Measurements from ENCODE around the gene DNAH9. TPM values are rescaled to one million over a fixed set of nuclear protein-coding genes. Genes with fewer than 3 reads are reported as not detected.

Gene DNAH9
- total and polyA plus RNA-seq, 2 donors from 2014 or later = 3.7 to 6.9 TPM

DNA sequence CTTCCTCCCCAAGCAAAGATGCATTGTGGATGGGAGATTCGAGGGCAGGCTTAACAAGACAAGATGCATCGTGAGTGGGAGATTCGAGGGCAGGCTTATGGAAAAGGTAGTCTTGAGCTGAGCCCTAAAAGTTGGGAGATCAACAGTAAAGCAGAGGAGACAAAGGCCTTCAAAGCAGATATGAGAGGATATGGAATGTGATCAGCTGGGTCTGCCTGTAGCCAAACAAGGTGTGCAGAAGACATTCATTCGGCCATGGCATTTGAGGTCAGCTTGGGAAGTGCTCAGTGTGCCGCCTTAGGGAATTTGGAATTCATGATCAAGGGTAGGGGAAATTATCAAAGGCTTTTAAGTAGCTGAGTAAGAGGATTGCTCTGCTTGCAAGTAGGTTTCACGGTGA is 39.5 kb downstream of the DNAH9 start:
- no peaks in the 10 kb centered on the region for H3K4me1 ChIP-seq (ENCODE audit: control insufficient read depth in 2 of 3, insufficient read depth in 2 of 3, low read depth in 1 of 3, low read length in 3 of 3)
- intact Hi-C loops (cut with DNase I) = no loop called here
- TF ChIP-seq, protein P1, sequence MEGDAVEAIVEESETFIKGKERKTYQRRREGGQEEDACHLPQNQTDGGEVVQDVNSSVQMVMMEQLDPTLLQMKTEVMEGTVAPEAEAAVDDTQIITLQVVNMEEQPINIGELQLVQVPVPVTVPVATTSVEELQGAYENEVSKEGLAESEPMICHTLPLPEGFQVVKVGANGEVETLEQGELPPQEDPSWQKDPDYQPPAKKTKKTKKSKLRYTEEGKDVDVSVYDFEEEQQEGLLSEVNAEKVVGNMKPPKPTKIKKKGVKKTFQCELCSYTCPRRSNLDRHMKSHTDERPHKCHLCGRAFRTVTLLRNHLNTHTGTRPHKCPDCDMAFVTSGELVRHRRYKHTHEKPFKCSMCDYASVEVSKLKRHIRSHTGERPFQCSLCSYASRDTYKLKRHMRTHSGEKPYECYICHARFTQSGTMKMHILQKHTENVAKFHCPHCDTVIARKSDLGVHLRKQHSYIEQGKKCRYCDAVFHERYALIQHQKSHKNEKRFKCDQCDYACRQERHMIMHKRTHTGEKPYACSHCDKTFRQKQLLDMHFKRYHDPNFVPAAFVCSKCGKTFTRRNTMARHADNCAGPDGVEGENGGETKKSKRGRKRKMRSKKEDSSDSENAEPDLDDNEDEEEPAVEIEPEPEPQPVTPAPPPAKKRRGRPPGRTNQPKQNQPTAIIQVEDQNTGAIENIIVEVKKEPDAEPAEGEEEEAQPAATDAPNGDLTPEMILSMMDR (IDR thresholded peaks at IDR 0.05; ENCODE audit: borderline replicate concordance, extremely low read depth, insufficient read depth) = no peak
- no peaks in the 10 kb centered on the region for H3K36me3 ChIP-seq (ENCODE audit: control insufficient read depth in 2 of 3, insufficient read depth in 3 of 3, low read length in 3 of 3)
- no peak for DNase-seq
- no peaks in the 10 kb centered on the region for H3K9me3 ChIP-seq (ENCODE audit: control insufficient read depth in 2 of 3, insufficient read depth in 1 of 3, low read length in 3 of 3)
- H3K9ac ChIP-seq (ENCODE audit: low read length in 3 of 3) = no peak overlapping the region
- FAIRE-seq = no peak
- no peak overlapping the region for H3K27ac ChIP-seq (ENCODE audit: low read depth in 2 of 2, low read length in 2 of 2)
- H3K27me3 ChIP-seq (ENCODE audit: control insufficient read depth, insufficient read depth, low read length) = no peaks in the 10 kb centered on the region
- no peak overlapping the region for H3K4me3 ChIP-seq (ENCODE audit: low read length in 3 of 3)

DNA sequence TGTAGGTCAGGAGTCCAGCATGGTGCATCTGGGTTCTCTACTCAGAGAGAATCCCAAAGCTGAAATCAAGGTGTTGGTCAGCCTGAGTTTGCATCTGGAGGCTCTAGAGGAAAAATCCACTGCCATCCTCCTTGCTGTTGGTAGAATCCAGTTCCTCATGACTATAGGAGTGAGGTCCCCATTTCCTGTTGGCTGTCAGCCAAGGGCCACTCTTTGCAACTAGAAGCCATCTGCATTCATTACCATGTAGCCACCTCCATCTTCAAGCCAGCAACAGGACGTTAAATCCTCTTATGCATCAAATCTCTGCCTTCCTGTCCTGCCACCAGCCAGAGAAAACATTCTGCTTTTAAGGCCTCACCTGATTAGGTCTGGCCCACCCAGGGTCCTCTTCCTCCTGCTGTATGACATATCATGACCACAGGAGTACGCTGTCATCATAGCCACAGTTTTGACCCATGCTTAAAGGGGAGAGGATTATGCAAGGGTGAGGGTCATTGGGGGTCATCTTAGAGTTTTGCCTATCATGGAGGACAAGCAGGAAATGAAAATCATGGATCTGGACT is 40.5 kb downstream of the DNAH9 start:
- FAIRE-seq = no peak
- Histone ChIP-seq H3K36me3 (ENCODE audit: control insufficient read depth in 2 of 3, insufficient read depth in 3 of 3, low read length in 3 of 3) (no peaks in the 10 kb centered on the region), H3K27ac (ENCODE audit: low read depth in 2 of 2, low read length in 2 of 2) (no peak overlapping the region), H3K4me1 (ENCODE audit: control insufficient read depth in 2 of 3, insufficient read depth in 2 of 3, low read depth in 1 of 3, low read length in 3 of 3) (no peaks in the 10 kb centered on the region), H3K9me3 (ENCODE audit: control insufficient read depth in 2 of 3, insufficient read depth in 1 of 3, low read length in 3 of 3) (no peaks in the 10 kb centered on the region), H3K27me3 (ENCODE audit: control insufficient read depth, insufficient read depth, low read length) (no peaks in the 10 kb centered on the region), H3K9ac (ENCODE audit: low read length in 3 of 3) (no peak overlapping the region), H3K4me3 (ENCODE audit: low read length in 3 of 3) (no peak overlapping the region)
- TF ChIP-seq, protein P1 (IDR thresholded peaks at IDR 0.05; ENCODE audit: borderline replicate concordance, extremely low read depth, insufficient read depth) = no peak
- intact Hi-C loops (cut with DNase I) = no loop called here
- DNase-seq = no peak

DNA sequence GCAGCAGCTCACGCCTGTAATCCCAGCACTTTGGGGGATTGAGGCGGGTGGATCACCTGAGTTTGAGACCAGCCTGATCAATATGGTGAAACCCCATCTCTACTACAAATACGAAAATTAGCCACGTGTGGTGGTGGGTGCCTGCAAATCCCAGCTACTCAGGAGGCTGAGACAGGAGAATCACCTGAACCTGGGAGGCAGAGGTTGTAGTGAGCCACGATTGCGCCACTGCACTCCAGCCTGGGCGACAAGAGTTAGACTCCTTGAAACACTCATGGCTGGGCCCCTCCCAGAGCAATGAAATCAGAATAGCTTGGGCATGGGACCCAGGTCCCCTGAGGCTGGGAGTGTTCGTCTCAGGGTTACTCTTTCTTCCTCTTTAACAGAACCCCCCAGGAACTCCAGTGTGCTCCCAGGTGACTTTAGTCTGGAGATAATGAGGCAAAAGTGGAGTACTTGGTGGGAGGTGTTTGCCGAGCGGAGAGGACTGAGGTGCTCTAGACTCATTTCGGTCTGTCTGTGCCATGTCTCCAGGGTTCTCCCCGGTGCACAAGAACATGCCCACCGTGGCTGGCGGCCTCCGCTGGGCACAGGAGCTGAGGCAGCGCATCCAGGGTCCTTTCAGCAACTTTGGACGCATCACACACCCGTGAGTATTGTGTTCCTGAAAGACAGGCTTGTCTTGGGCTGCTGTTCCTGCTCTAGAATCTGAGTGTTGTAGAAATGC is 41.6 kb downstream of the DNAH9 start:
- FAIRE-seq (no peak), DNase-seq (no peak)
- no peak overlapping the region for H3K27ac ChIP-seq (ENCODE audit: low read depth in 2 of 2, low read length in 2 of 2)
- TF ChIP-seq, protein P1 (IDR thresholded peaks at IDR 0.05; ENCODE audit: borderline replicate concordance, extremely low read depth, insufficient read depth) = no peak
- no peaks in the 10 kb centered on the region for H3K9me3 ChIP-seq (ENCODE audit: control insufficient read depth in 2 of 3, insufficient read depth in 1 of 3, low read length in 3 of 3)
- H3K36me3 ChIP-seq (ENCODE audit: control insufficient read depth in 2 of 3, insufficient read depth in 3 of 3, low read length in 3 of 3) = no peaks in the 10 kb centered on the region
- H3K9ac ChIP-seq (ENCODE audit: low read length in 3 of 3) = no peak overlapping the region
- intact Hi-C loops (cut with DNase I) = no loop called here
- no peaks in the 10 kb centered on the region for H3K4me1 ChIP-seq (ENCODE audit: control insufficient read depth in 2 of 3, insufficient read depth in 2 of 3, low read depth in 1 of 3, low read length in 3 of 3)
- no peak overlapping the region for H3K4me3 ChIP-seq (ENCODE audit: low read length in 3 of 3)
- H3K27me3 ChIP-seq (ENCODE audit: control insufficient read depth, insufficient read depth, low read length) = no peaks in the 10 kb centered on the region
